ENCODE results near the gene LRRC51.
A peak's percentile ranks its signal among the peaks of the same experiment; 100 is the strongest.

Gene LRRC51, protein sequence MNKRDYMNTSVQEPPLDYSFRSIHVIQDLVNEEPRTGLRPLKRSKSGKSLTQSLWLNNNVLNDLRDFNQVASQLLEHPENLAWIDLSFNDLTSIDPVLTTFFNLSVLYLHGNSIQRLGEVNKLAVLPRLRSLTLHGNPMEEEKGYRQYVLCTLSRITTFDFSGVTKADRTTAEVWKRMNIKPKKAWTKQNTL

DNA sequence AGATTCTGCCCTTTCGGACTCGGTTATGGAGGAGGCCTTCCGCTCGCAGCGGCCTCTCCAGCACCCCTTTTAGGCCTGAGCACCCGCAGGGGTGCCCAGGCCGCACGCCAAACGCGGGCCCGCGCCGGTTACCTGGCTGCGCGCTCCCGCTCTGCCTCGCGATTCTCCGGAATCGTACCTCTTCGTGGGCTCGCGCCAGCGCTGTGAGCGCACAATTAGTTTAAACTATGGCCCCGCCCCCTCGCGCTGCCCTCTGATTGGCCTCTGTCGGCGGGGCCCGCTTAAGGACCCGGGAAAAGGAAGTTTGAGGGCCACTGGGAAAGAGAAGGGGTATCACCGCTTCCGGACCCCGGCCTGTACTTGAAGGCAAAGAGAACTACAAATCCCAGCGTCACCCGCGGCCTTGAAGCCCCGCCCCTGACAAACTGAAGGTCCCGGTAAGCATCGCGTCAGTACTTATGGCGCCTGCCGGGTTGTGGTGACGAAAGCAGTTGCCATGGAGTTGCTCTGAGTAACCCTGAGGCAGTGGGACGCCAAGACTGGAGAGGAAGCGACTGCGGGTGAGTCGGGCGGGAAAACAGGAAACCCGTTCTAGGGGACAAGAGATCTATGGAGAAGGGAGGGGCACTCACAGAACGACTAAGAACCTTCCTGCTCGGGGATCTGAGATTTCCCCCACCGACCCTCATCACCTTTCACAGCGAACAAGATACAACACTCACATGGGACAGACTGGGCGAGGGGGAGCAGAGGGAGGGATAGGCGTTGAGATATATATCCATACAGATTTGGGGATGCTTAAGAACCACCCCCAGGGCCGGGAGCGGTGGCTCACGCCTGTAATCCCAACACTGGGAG lies at the start of gene LRRC51, which contains the start of gene NUMA1:
LRRC51 (plus strand) TSS at position 525 of the 858 bp plus-strand sequence. CDS start 8,234 bp downstream, outside the sequence.
NUMA1 (minus strand) TSS at position 217 of the 858 bp plus-strand sequence. CDS start 44,599 bp downstream, outside the sequence.
- peak; percentile 90 for DNase-seq (ENCODE audit: low spot score)

- DNase-seq (ENCODE audit: low spot score), result no peak
These were observed 44.0 kb upstream of the LRRC51 start for GRCh38 chr11:72036687-72037086.

DNA sequence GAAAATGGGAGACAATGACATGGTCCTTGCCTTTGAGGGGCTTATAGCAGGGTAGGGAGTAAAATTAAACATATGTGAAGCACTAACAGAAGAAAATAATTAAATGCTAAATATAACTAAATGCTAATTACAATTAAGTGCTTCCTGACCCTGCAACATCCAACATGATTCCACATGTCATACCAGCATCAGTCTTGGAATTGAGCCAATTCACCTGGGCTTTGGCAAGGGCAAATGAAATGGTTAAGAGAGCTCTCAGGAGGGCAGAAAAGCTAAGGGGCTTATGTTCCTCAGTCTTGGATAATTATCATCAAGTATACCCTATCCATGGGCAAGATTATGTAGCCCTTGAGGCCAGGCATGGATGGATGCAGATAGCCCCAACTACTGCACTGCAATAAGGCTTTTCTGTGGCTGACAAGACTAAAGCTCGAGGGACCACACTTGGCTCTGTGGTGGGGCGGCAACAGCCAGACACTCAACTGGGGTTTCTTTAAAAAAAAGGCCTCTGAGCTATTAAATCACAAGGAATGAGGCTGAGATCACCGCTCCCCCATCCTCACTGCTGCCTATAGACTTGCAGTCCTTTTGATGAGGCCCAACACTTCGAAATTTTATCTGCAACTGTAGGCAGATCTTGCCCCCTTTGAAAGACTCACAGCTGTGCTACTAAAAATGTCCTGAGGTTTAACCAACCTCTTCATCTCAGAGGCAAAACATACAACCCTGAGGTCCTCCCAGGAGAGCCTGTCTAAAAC lies 42.9 kb upstream of the LRRC51 start:
- no peak for DNase-seq (ENCODE audit: low spot score)

DNA sequence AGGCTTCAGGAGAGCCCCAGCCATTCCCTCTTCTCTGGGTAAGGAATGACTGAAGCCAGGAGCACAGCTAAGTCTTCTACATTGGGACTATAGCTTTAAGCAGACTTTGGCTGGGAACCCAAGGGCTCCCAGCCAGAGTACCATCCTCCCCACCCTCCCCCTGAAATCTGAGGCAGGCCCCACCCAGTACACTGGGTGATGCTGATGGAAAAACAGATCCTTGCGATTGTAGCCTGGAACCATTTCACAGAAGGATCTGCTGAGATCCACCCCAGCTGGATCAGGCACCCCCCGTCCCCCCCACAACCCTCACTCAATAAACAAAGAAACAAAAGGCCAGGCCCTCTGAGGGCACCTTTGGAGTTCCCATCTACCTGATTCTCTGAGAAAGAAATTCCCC lies 42.2 kb upstream of the LRRC51 start:
- DNase-seq (ENCODE audit: low spot score), result no peak

DNA sequence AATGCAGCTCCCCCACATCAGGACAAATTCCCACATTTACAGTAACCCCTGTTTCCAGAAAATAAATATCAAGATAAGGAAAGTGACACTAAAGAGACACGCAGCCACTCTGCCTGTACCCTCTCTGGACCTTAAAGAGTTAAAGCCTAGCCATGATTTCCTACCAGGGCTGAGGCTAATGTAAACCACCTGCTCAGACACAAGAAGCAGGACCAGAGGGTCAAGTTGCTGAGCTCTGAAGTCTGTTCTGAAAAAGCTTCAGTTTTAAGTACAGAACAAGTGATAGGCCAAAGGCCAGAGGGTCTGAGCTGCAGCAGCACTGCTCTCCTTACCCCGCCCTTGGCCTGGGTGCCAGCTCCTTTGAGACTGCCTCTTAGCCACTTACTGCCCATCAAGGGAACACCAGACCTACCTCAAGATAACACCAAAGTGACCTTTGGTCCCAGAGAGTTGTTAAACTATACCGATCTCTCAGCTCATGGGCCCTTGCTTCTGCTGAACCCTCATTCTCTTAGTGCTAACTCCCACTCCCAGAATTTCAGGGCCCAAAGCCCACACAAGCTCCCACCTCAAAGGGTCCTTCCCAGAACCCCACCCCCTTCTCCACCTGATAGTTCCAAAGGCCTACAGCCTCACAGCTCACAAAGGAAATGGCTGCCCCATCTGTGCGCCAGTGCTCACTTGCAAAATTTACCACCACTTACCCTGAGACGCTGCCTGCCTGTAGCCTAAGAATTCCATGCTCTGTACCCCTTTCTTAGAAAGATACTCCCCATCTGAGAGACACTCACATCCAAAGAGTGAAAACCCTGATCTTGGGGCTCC lies 41.4 kb upstream of the LRRC51 start:
- DNase-seq (ENCODE audit: low spot score), result no peak

GRCh38 chr11:72039856-72040401 lies 40.7 kb upstream of the LRRC51 start:
- no peak for DNase-seq (ENCODE audit: low spot score)

GRCh38 chr11:72040491-72041363 lies 39.9 kb upstream of the LRRC51 start:
- peak; percentile 84 for DNase-seq (ENCODE audit: low spot score)

DNA sequence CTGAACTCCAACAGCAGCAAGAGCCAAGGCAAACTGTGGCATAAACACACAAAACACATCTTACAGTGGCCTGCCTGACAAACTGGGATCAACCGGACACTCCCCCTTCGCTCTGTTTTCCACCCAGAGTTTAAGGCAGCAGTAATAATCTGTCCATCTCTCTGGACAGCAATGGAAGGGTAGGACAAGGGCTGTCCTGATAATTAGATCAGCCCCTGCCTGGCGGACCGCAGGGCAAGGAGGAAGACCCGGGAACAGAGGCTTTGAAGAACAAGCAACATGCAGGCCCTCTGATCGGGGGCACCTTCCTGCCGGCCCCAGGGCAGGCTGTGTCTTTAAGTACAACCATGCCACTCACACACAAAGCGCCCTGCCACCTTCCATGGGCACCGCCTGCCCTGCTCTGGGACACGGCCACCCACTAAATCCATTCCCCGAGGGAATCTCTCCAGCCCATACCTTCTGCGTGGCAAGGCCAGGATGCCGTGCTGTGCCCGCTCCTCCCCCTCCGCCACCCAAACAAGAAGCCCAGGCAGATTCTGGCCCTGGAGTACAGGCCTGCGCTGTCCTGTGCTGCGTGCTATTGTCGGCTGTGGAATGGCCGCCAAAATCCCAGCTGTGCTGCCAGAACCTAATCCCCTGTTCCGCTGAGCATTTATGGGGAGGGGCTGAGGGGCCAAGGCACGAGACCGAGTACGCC lies 39.1 kb upstream of the LRRC51 start:
- peak; percentile 54 for DNase-seq (ENCODE audit: low spot score)

DNA sequence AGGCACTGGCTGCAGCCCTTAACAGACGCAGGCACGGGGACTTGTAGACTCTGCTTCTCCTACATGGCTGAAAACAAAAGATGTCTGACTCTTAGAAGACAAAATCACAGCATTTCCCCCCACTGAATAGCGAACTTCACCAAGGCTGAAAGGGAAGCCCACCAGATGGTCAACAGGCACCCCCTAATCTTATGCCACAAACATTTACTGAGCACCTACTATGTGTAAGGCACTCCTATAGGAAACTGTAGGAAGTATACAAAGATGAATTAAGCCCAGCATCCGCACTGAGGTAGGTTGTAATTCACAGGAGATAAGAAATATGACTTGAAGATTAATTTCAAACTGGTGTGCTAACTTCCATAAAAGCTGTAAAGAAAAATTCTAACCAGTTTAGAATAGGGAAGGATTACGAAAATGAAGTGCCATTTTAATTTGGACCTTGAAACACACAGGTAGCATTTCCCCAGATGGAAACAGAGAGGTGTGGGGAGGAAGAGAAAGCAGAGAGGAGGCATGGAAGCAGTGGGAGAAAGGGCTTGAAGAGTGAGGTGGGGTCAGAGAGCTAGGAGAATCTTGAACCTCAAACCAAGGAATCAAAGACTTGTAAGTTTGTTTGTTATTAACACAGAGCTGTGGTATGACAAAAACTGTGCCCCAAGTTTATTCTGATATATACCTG lies 38.4 kb upstream of the LRRC51 start:
- DNase-seq (ENCODE audit: low spot score), result no peak

GRCh38 chr11:72045849-72046248 lies 34.8 kb upstream of the LRRC51 start:
- DNase-seq (ENCODE audit: low spot score), result no peak

DNA sequence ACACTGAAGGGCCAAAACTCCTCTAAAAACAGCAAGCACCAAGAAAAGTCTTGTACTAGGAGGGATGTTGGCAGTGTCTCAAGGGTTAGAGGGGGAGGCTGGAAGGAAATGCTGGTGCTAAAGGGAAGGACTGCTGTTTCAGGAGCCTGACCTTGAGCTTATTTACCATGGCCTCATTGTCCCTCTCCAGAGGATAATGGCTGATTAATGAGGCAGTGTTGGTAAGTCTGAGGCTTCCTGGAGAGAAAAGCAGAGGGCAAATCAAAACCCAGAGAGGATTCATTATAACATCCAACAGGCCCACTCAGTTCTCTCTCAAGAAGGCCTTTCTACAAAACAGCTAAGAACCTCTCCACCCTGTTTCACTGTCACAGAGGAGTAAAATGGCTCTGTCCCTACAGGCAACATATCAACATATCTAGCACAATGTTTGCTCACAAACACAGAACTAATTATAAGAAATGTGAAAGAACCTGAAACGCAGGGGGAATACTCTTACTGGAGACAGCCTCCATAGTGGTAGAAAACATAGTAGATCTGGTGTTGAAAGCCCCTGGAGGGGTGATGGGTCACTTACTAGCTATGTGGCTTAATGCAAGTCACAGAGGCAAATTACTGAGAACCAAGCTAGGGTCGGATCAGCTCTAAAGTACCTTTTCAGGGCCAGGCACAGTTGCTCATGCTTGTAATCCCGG lies 31.7 kb upstream of the LRRC51 start:
- no peak for DNase-seq (ENCODE audit: low spot score)

GRCh38 chr11:72058416-72059034 lies 22.1 kb upstream of the LRRC51 start:
- DNase-seq (ENCODE audit: low spot score), result no peak

DNA sequence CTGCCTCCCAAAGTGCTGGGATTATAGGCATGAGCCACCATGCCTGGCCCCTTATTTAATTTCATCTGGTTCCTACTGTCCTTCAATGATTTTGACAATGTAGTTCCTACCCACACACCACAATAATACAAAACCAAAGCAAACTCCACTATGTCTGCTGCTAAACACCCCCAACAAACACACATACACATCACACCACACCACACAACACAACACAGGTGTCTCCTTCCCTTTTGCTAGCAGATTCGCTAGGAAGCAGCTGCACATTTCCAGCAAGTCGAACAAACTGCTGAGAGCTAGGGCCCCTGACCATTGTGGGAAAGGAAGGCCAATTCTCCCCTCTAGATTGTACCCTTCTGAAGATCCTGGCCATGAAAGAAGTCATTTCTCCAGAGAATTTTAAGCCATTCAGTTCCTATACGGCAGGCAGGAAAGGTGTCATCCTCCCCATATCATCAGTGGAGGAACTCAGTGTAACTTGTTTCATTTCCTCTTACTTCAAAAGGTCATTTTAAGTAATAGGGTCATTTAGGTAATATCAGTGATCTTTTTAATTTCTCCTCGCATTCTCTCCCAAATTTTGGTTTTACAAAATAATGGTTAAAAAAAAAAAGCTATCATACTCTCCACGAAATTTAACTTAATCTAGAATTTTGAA lies 18.8 kb upstream of the LRRC51 start:
- no peak for DNase-seq (ENCODE audit: low spot score)

GRCh38 chr11:72066855-72067254 lies 13.8 kb upstream of the LRRC51 start:
- no peak for DNase-seq (ENCODE audit: low spot score)

- DNase-seq (ENCODE audit: low spot score), result no peak
These were observed 13.4 kb upstream of the LRRC51 start for GRCh38 chr11:72067266-72067665.

DNA sequence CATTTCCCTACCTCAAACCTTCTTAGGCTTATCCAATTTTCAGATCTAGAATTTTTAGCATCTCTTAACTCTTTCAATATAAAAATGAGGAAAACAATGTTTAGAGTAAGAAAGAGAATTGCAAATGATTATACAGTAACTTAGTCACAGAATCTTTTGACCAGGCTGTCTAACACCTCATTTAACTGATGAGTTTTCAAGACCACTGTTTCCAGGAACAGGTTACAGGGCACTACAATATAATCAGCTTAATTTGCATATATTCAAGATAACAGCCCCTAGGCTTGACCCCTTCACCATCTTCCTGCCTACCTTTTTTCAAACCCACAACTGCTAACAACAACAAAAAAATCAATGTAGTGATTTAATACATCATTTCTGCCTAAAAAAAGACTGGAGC lies 13.0 kb upstream of the LRRC51 start:
- no peak for DNase-seq (ENCODE audit: low spot score)

- DNase-seq (ENCODE audit: low spot score), result no peak
These were observed 11.4 kb upstream of the LRRC51 start for GRCh38 chr11:72069200-72069599.

All from iPS-NIHi11 (cell line).